Measurements from ENCODE around the gene SLC12A5. TPM values are rescaled to one million over a fixed set of nuclear protein-coding genes. Genes with fewer than 3 reads are reported as not detected.

SLC12A5 gene
- total RNA-seq, 1 experiment from 2014 or later: 20.9 TPM

DNA sequence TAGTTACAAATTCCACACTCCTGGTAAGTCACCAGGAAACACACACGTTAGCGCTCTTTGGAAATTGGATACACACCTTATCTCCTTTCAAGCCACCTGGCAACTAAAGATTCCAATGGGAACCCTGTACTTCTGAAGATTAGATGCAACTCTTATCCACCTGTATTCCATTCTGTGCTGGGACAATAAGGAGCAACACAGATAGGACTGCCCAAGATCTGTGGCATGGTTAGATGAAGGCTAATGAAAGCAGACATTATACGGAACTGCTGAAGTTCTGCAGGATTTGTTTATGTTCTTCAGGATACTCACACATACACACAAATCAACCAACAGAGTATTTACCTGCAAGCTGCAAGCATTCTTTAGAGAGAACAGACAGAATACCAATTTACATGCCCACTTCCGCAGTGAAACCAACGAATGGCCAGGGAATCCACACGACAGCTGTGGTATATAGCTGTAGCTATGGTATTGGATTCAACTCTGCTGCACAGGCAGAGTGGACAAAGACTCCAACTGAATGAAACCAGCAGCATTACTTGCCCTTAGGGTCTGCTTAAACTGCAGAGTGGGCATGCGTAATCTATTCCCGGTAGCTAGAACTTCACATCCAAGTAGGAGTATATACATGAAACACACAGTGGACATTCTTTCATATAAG lies 48.8 kb downstream of the SLC12A5 start:
- intact Hi-C loops (cut with micrococcal nuclease; ENCODE audit: unreplicated experiment): no loop called here
- no peak for DNase-seq (ENCODE audit: low spot score)
- Histone ChIP-seq H3K36me3 (ENCODE audit: insufficient read depth, low read length, poor library complexity, severe bottlenecking) (peaks cover 46% of the 10 kb centered on the region), H3K9me3 (ENCODE audit: low read depth, low read length, poor library complexity, severe bottlenecking) (no peaks in the 10 kb centered on the region), H3K4me3 (ENCODE audit: low read depth, low read length, poor library complexity, severe bottlenecking) (no peak overlapping the region), H3K27me3 (replicated peaks; ENCODE audit: insufficient read depth, low read depth, low read length, poor library complexity) (no peaks in the 10 kb centered on the region), H3K27ac (ENCODE audit: low read depth, low read length, poor library complexity, severe bottlenecking) (no peak overlapping the region), H3K4me1 (ENCODE audit: insufficient read depth, low read length, poor library complexity, severe bottlenecking) (peaks cover 5% of the 10 kb centered on the region)
- ChIA-PET POLR2A (ENCODE audit: low non-redundant PET) (no interaction called here), CTCF (no interaction called here)
- TF ChIP-seq EZH2 (IDR thresholded peaks at IDR 0.05; ENCODE audit: borderline replicate concordance, low read depth, low read length, poor library complexity, severe bottlenecking) (no peak), CTCF (conservative IDR thresholded peaks at IDR 0.05; ENCODE audit: low read depth, low read length) (no peak)
- no TSS peak for BruUV-seq (replicated peaks)

DNA sequence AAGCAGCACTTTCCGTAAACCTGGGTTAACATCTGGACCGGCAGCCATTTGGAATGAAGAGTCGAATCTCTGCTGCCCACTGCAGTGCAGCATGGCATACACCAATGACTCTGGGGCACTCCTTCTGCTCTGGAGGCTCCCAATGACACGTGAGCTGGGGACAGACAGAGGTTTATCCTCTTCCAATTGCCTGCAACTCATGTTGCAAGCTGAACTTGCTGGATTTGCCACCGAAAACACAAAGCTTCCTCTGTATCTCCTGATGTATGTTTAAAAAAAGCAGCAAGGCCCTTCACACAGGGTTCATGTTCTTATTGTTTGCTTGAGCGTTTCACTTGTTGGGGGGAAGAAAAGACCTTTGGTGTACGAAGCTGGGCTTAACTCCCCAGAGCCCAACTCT lies 49.9 kb downstream of the SLC12A5 start:
- H3K4me1 ChIP-seq (ENCODE audit: insufficient read depth, low read length, poor library complexity, severe bottlenecking): peaks cover 13% of the 10 kb centered on the region
- intact Hi-C loops (cut with micrococcal nuclease; ENCODE audit: unreplicated experiment): no loop called here
- no peaks in the 10 kb centered on the region for H3K27me3 ChIP-seq (replicated peaks; ENCODE audit: insufficient read depth, low read depth, low read length, poor library complexity)
- H3K4me3 ChIP-seq (ENCODE audit: low read depth, low read length, poor library complexity, severe bottlenecking): no peak overlapping the region
- ChIA-PET CTCF (no interaction called here), POLR2A (ENCODE audit: low non-redundant PET) (no interaction called here)
- no peak for DNase-seq (ENCODE audit: low spot score)
- no peak overlapping the region for H3K27ac ChIP-seq (ENCODE audit: low read depth, low read length, poor library complexity, severe bottlenecking)
- no peak for TF ChIP-seq CTCF (conservative IDR thresholded peaks at IDR 0.05; ENCODE audit: low read depth, low read length)
- no peak for TF ChIP-seq EZH2 (IDR thresholded peaks at IDR 0.05; ENCODE audit: borderline replicate concordance, low read depth, low read length, poor library complexity, severe bottlenecking)
- H3K9me3 ChIP-seq (ENCODE audit: low read depth, low read length, poor library complexity, severe bottlenecking): no peaks in the 10 kb centered on the region
- H3K36me3 ChIP-seq (ENCODE audit: insufficient read depth, low read length, poor library complexity, severe bottlenecking): peaks cover 43% of the 10 kb centered on the region
- BruUV-seq (replicated peaks): no TSS peak

- no peak for TF ChIP-seq EZH2 (IDR thresholded peaks at IDR 0.05; ENCODE audit: borderline replicate concordance, low read depth, low read length, poor library complexity, severe bottlenecking)
- Histone ChIP-seq H3K27ac (ENCODE audit: low read depth, low read length, poor library complexity, severe bottlenecking) (no peak overlapping the region), H3K4me1 (ENCODE audit: insufficient read depth, low read length, poor library complexity, severe bottlenecking) (peaks cover 25% of the 10 kb centered on the region), H3K9me3 (ENCODE audit: low read depth, low read length, poor library complexity, severe bottlenecking) (no peaks in the 10 kb centered on the region), H3K27me3 (replicated peaks; ENCODE audit: insufficient read depth, low read depth, low read length, poor library complexity) (no peaks in the 10 kb centered on the region), H3K36me3 (ENCODE audit: insufficient read depth, low read length, poor library complexity, severe bottlenecking) (peaks cover 27% of the 10 kb centered on the region), H3K4me3 (ENCODE audit: low read depth, low read length, poor library complexity, severe bottlenecking) (no peak overlapping the region)
- no TSS peak for BruUV-seq (replicated peaks)
- CTCF ChIA-PET: no interaction called here
- DNase-seq (ENCODE audit: low spot score): no peak
- POLR2A ChIA-PET (ENCODE audit: low non-redundant PET): no interaction called here
- intact Hi-C loops (cut with micrococcal nuclease; ENCODE audit: unreplicated experiment): no loop called here
These were observed 52.1 kb downstream of the SLC12A5 start for GRCh38 chr20:46081074-46081473.

DNA sequence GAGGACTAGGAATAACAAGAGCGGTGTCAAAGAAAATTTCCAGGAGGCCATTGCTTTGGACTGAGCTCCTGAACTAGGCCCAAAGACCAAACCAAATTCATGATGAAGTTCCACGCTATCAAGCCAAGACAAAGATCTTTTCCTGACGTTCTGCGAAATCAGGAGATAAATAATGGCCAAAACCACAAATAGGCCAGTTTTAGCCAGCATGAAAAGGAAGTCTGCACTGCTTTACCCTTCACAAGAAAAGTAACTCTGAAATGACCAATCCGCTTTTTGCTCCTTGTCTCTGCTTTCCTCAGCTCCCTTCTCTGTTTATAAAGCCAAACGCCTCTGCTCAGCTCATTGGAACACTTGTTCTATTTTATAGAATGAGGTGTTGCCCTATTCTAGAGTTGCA lies 54.1 kb downstream of the SLC12A5 start:
- Histone ChIP-seq H3K4me1 (ENCODE audit: insufficient read depth, low read length, poor library complexity, severe bottlenecking) (peaks cover 46% of the 10 kb centered on the region), H3K4me3 (ENCODE audit: low read depth, low read length, poor library complexity, severe bottlenecking) (no peak overlapping the region), H3K36me3 (ENCODE audit: insufficient read depth, low read length, poor library complexity, severe bottlenecking) (peaks cover 16% of the 10 kb centered on the region), H3K27me3 (replicated peaks; ENCODE audit: insufficient read depth, low read depth, low read length, poor library complexity) (no peaks in the 10 kb centered on the region), H3K9me3 (ENCODE audit: low read depth, low read length, poor library complexity, severe bottlenecking) (no peaks in the 10 kb centered on the region), H3K27ac (ENCODE audit: low read depth, low read length, poor library complexity, severe bottlenecking) (no peak overlapping the region)
- POLR2A ChIA-PET (ENCODE audit: low non-redundant PET): interaction anchor here (0.6 kb wide), 1 partner anchor 234 kb away, joined by 3 read pairs; no protein-coding TSS in a partner anchor
- intact Hi-C loops (cut with micrococcal nuclease; ENCODE audit: unreplicated experiment): no loop called here
- BruUV-seq (replicated peaks): no TSS peak
- no peak for DNase-seq (ENCODE audit: low spot score)
- no peak for TF ChIP-seq EZH2 (IDR thresholded peaks at IDR 0.05; ENCODE audit: borderline replicate concordance, low read depth, low read length, poor library complexity, severe bottlenecking)
- TF ChIP-seq CTCF (conservative IDR thresholded peaks at IDR 0.05; ENCODE audit: low read depth, low read length): no peak
- CTCF ChIA-PET: no interaction called here
